GM10847 (cell line): ENCODE data around the gene SGMS1.

Experiments
- POLR2A ChIP-seq: IDR thresholded peaks from 2 replicates; pipeline ENCODE4 v1.6.1; 2011; ENCODE audit not compliant: insufficient read length; ENCODE audit errors: extremely low read depth

The SGMS1 gene

GRCh38 chr10:50384898-50385297 is 238.9 kb downstream of the SGMS1 start:
- no peak for TF ChIP-seq POLR2A

GRCh38 chr10:50384238-50384637 is 239.5 kb downstream of the SGMS1 start:
- no peak for TF ChIP-seq POLR2A

- TF ChIP-seq POLR2A, result no peak
Observed at GRCh38 chr10:50382576-50383023, 241.2 kb downstream of the SGMS1 start.

- TF ChIP-seq POLR2A, result no peak
Observed at GRCh38 chr10:50381642-50382041, 242.1 kb downstream of the SGMS1 start.

GRCh38 chr10:50379616-50380015 is 244.1 kb downstream of the SGMS1 start:
- TF ChIP-seq POLR2A, result no peak

GRCh38 chr10:50375745-50376144 is 248.0 kb downstream of the SGMS1 start:
- TF ChIP-seq POLR2A, result no peak

GRCh38 chr10:50375051-50375452 is 248.7 kb downstream of the SGMS1 start:
- TF ChIP-seq POLR2A, result no peak

GRCh38 chr10:50373821-50374501 is 249.8 kb downstream of the SGMS1 start:
- no peak for TF ChIP-seq POLR2A

- TF ChIP-seq POLR2A, result no peak
Observed at GRCh38 chr10:50369931-50370330, 253.8 kb downstream of the SGMS1 start.

GRCh38 chr10:50367732-50368131 is 256.0 kb downstream of the SGMS1 start:
- no peak for TF ChIP-seq POLR2A

GRCh38 chr10:50362547-50363125 is 261.1 kb downstream of the SGMS1 start:
- TF ChIP-seq POLR2A, result no peak

- no peak for TF ChIP-seq POLR2A
Observed at GRCh38 chr10:50361946-50362345, 261.8 kb downstream of the SGMS1 start.

- no peak for TF ChIP-seq POLR2A
Observed at GRCh38 chr10:50360077-50360850, 263.5 kb downstream of the SGMS1 start.

- no peak for TF ChIP-seq POLR2A
Observed at GRCh38 chr10:50358925-50359687, 264.6 kb downstream of the SGMS1 start.

GRCh38 chr10:50358411-50358810 is 265.3 kb downstream of the SGMS1 start:
- TF ChIP-seq POLR2A, result no peak

- TF ChIP-seq POLR2A, result no peak
Observed at GRCh38 chr10:50351483-50352146, 272.1 kb downstream of the SGMS1 start.

GRCh38 chr10:50350366-50350765 is 273.4 kb downstream of the SGMS1 start:
- TF ChIP-seq POLR2A, result no peak
